Measurements from ENCODE around the gene ORAI2. TPM values are rescaled to one million over a fixed set of nuclear protein-coding genes. Genes with fewer than 3 reads are reported as not detected.
A peak's percentile ranks its signal among the peaks of the same experiment; 100 is the strongest.

ORAI2 gene
- total RNA-seq, 4 donors from 2014 or later, result 4.4 to 18.6 (median 7.7) TPM

DNA sequence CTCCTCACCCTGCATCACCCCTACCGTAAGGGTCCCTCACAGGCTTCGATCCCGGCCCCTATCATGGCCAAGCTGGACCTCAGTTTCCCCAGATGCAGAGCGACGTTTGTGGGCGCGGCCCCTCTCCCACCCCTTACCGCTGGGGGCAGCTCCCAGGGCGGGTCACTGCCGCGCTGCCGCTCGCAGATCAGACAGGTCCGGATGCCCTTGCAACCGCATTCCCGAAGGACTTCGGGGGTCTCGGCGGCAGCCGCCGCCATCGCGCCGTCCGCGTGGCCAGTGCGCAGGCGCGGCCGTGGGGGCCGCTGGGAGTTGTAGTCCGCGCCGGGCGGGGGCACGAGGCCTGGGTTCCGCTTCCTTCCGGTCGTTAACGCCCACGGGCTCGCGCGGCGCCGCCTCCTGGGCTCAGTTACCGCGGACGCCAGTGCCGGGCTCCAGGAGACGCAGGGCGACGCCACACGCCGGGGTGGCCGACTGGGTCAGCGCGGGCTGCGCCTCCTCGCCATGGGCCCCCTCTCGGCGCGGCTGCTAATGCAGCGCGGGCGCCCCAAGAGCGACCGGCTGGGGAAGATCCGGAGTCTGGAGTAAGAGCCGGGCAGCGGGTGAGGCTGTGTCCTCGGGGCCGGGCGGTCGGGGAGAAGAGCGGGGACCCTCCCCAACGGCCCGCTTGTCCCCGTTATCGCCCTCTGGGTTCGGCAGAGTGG lies 31.4 kb downstream of the ORAI2 start, which contains the start of the genes ALKBH4 and LRWD1:
Gene ALKBH4, minus strand, starts transcription at position 287 of the 704 bp plus-strand sequence. Its CDS starts 27 bp downstream, at position 260.
Gene LRWD1, plus strand, starts transcription at position 408 of the 704 bp plus-strand sequence. Its CDS starts 97 bp downstream, at position 505.
- peak within 1 kb of the TSS in 3 of 4 donors; percentile 57 to 82 (median 74) for H3K27ac ChIP-seq
- H3K4me1 ChIP-seq, result peaks cover 0 to 41% (median 17%) of the 10 kb centered on the region in 4 donors
- H3K9me3 ChIP-seq, result no peaks in the 10 kb centered on the region
- no peaks in the 10 kb centered on the region for H3K27me3 ChIP-seq
- peaks cover 0 to 34% (median 0%) of the 10 kb centered on the region in 3 donors for H3K36me3 ChIP-seq
- peak; percentile 82 to 86 for DNase-seq (ENCODE audit: low spot score in 2 of 2)
- TF ChIP-seq, protein P1, sequence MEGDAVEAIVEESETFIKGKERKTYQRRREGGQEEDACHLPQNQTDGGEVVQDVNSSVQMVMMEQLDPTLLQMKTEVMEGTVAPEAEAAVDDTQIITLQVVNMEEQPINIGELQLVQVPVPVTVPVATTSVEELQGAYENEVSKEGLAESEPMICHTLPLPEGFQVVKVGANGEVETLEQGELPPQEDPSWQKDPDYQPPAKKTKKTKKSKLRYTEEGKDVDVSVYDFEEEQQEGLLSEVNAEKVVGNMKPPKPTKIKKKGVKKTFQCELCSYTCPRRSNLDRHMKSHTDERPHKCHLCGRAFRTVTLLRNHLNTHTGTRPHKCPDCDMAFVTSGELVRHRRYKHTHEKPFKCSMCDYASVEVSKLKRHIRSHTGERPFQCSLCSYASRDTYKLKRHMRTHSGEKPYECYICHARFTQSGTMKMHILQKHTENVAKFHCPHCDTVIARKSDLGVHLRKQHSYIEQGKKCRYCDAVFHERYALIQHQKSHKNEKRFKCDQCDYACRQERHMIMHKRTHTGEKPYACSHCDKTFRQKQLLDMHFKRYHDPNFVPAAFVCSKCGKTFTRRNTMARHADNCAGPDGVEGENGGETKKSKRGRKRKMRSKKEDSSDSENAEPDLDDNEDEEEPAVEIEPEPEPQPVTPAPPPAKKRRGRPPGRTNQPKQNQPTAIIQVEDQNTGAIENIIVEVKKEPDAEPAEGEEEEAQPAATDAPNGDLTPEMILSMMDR (IDR thresholded peaks at IDR 0.05), result peak in 3 of 5 experiments; percentile 13 to 53 (median 30)
- peak in 1 of 2 donors; percentile 69 for TF ChIP-seq EP300 (IDR thresholded peaks at IDR 0.05)
- TF ChIP-seq POLR2A (IDR thresholded peaks at IDR 0.05), result peak in 1 of 2 donors; percentile 41
- 0% methylated on average over 15 to 29 of the region's 81 CpGs for WGBS, 2 donors
- H3K4me3 ChIP-seq, result peak within 1 kb of the TSS; percentile 52 to 92 (median 71)

DNA sequence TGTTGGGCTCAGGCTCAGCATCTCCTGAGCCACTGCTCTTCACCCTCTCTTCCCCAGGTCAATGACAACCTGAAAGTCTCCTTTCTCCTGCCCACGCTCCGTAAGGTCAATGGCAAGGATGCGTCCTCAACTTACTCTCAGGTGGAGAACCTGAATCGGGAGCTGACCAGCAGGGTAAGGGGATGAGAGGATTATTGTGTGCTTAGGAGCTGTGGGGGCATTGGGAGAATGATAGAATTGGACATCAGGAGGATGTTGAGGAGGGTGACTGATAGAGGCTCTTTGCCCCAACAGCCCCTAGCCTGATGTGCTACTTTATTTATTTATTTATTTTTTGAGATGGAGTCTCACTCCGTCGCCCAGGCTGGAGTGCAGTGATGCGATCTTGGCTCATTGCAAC lies 32.7 kb downstream of the ORAI2 start:
- no peak overlapping the region for H3K27ac ChIP-seq
- WGBS, 2 donors, result 93 to 97% methylated on average over 7 of the region's 7 CpGs
- DNase-seq (ENCODE audit: low spot score in 2 of 2), result no peak
- TF ChIP-seq POLR2A (IDR thresholded peaks at IDR 0.05) (no peak), EP300 (IDR thresholded peaks at IDR 0.05) (no peak)
- TF ChIP-seq, protein P1 (IDR thresholded peaks at IDR 0.05), result no peak
- H3K9me3 ChIP-seq, result no peaks in the 10 kb centered on the region
- peaks cover 0 to 37% (median 0%) of the 10 kb centered on the region in 3 donors for H3K36me3 ChIP-seq
- H3K27me3 ChIP-seq, result no peaks in the 10 kb centered on the region
- peak overlapping the region in 1 of 4 donors; percentile 65 for H3K4me3 ChIP-seq
- H3K4me1 ChIP-seq, result peaks cover 0 to 41% (median 17%) of the 10 kb centered on the region in 4 donors

DNA sequence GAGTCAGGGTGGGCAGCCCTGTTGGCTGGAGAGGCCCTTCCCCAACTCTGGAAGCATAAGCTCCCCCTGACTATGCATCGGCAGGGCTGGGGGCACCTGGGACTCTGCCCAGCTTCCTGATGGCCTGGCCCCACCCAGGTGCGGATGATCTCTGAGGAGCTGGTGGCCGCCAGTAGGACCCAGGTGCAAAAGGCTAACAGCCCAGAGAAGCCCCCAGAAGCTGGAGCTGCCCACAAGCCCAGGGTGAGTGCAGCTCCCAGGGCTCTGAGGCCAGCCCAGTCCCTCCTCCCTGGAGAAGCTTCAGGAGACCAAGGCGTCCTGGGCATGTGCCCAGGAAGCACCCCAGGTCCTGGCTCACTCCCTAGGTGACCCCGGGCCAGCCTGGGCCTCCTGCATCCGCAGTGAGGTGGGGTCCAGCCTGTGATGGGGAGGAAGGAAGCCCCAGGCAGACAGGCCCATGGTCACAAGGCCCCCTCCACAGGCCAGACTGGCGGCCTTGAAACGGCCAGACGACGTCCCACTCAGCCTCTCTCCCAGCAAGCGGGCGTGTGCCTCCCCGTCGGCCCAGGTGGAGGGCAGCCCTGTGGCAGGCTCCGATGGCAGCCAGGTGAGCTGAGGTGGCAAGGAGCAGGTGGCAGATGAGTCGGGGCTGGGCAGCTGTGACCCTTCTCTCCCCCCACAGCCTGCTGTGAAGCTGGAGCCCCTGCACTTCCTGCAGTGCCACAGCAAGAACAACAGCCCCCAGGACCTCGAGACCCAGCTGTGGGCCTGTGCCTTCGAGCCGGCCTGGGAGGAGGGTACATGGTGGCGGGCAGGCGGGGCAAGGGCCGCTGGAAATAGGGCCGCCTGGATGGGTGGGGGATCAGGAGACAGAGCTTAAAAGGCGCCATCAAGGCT lies 34.5 kb downstream of the ORAI2 start:
- no peaks in the 10 kb centered on the region for H3K27me3 ChIP-seq
- peaks cover 0 to 55% (median 0%) of the 10 kb centered on the region in 3 donors for H3K36me3 ChIP-seq
- WGBS, 2 donors, result 88 to 90% methylated on average over 15 to 22 of the region's 24 CpGs
- H3K9me3 ChIP-seq, result no peaks in the 10 kb centered on the region
- H3K4me1 ChIP-seq, result peaks cover 0 to 30% (median 17%) of the 10 kb centered on the region in 4 donors
- H3K4me3 ChIP-seq, result no peak overlapping the region
- no peak overlapping the region for H3K27ac ChIP-seq
- TF ChIP-seq EP300 (IDR thresholded peaks at IDR 0.05) (no peak), POLR2A (IDR thresholded peaks at IDR 0.05) (no peak)
- TF ChIP-seq, protein P1 (IDR thresholded peaks at IDR 0.05), result no peak
- DNase-seq (ENCODE audit: low spot score in 2 of 2), result no peak

DNA sequence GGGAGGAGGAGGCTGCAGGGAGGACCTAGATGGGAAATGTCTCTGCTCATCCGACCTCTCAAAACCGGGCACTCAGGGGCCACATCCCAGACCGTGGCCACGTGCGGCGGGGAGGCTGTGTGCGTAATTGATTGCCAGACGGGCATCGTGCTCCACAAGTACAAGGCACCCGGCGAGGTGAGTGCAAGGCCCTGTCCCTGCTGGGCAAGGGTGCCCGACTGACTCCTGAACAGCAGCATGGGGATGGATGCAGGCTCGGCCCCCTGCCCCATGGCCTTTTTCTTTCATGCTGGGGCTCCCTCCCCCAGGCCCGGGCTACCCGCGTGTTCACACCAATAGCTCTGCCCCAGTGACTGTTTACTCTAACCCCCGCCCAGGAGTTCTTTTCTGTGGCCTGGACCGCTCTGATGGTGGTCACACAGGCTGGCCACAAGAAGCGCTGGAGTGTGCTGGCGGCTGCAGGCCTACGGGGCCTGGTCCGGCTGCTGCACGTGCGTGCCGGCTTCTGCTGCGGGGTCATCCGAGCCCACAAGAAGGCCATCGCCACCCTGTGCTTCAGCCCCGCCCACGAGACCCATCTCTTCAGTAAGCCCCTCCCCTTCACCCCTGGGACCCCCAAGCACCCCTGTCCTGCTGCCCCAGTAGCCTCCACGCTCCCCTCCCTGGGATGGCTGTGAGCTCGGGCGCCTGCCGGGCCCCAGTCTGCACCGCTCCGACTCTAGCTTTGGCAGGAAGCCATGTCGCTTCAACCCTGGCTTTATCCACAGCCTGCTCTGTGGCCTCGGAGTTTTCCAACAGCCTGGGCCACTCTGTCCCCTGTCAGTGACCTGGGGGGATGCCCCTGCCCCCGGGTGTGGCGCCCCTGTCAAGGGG lies 35.3 kb downstream of the ORAI2 start:
- Histone ChIP-seq H3K4me3 (no peak overlapping the region), H3K27ac (no peak overlapping the region), H3K4me1 (peaks cover 0 to 22% (median 13%) of the 10 kb centered on the region in 4 donors), H3K27me3 (no peaks in the 10 kb centered on the region), H3K36me3 (peaks cover 0 to 64% (median 0%) of the 10 kb centered on the region in 3 donors), H3K9me3 (no peaks in the 10 kb centered on the region)
- DNase-seq (ENCODE audit: low spot score in 2 of 2), result no peak
- 85 to 88% methylated on average over 35 to 40 of the region's 40 CpGs for WGBS, 2 donors
- no peak for TF ChIP-seq EP300 (IDR thresholded peaks at IDR 0.05)
- TF ChIP-seq, protein P1 (IDR thresholded peaks at IDR 0.05), result no peak
- TF ChIP-seq POLR2A (IDR thresholded peaks at IDR 0.05), result no peak

All from tibial nerve (tissue), 4 donors.